ENCODE results near the gene ANO9.
A peak's percentile ranks its signal among the peaks of the same experiment; 100 is the strongest.
"Not testable (repeated sequence)": the region's sequence is repeated elsewhere in the genome, so short reads cannot be mapped to it uniquely, and the experiment has no call there.

ANO9 gene

GRCh38 chr11:417652-418342 lies 24.0 kb downstream of the ANO9 start:
- no peak for DNase-seq (ENCODE audit: low read depth in 3 of 3, low spot score in 1 of 3)

- DNase-seq (ENCODE audit: low read depth in 3 of 3, low spot score in 1 of 3) = no peak
These were observed 24.8 kb downstream of the ANO9 start for GRCh38 chr11:416757-417621.

- no peak for DNase-seq (ENCODE audit: low read depth in 3 of 3, low spot score in 1 of 3)
These were observed 25.6 kb downstream of the ANO9 start for GRCh38 chr11:416051-416756.

GRCh38 chr11:415640-416041 lies 26.2 kb downstream of the ANO9 start:
- no peak for DNase-seq (ENCODE audit: low read depth in 3 of 3, low spot score in 1 of 3)

- DNase-seq (ENCODE audit: low read depth in 3 of 3, low spot score in 1 of 3) = no peak
These were observed 27.4 kb downstream of the ANO9 start for GRCh38 chr11:414318-414857.

GRCh38 chr11:413120-414081 lies 28.4 kb downstream of the ANO9 start:
- no peak for DNase-seq (ENCODE audit: low read depth in 3 of 3, low spot score in 1 of 3)

GRCh38 chr11:412641-413119 lies 29.1 kb downstream of the ANO9 start:
- DNase-seq (ENCODE audit: low read depth in 3 of 3, low spot score in 1 of 3) = no peak

- not testable (repeated sequence) for DNase-seq (ENCODE audit: low read depth in 3 of 3, low spot score in 1 of 3)
These were observed 30.3 kb downstream of the ANO9 start for GRCh38 chr11:411520-411919.

- DNase-seq (ENCODE audit: low read depth in 3 of 3, low spot score in 1 of 3) = not testable (repeated sequence)
These were observed 31.1 kb downstream of the ANO9 start for GRCh38 chr11:410711-411110.

- no peak for DNase-seq (ENCODE audit: low read depth in 3 of 3, low spot score in 1 of 3)
These were observed 32.0 kb downstream of the ANO9 start for GRCh38 chr11:409600-410483.

GRCh38 chr11:409008-409599 lies 32.7 kb downstream of the ANO9 start:
- DNase-seq (ENCODE audit: low read depth in 3 of 3, low spot score in 1 of 3) = no peak

- DNase-seq (ENCODE audit: low read depth in 3 of 3, low spot score in 1 of 3) = no peak
These were observed 33.4 kb downstream of the ANO9 start for GRCh38 chr11:408154-409007.

- DNase-seq (ENCODE audit: low read depth in 3 of 3, low spot score in 1 of 3) = no peak
These were observed 34.1 kb downstream of the ANO9 start for GRCh38 chr11:407651-408123.

GRCh38 chr11:406796-407650 lies 34.8 kb downstream of the ANO9 start:
- DNase-seq (ENCODE audit: low read depth in 3 of 3, low spot score in 1 of 3) = peak; percentile 73 to 83 (median 74)

- no peak for DNase-seq (ENCODE audit: low read depth in 3 of 3, low spot score in 1 of 3)
These were observed 35.6 kb downstream of the ANO9 start for GRCh38 chr11:405954-406795.

Measured in stimulated activated CD4-positive, alpha-beta T cell treated with anti-CD3 and anti-CD28 coated beads, TNF-alpha, amount 100 ng/mL, for 1 hour (primary cell).